Skin epidermis (tissue), 12 donors: ENCODE results near the gene LAMB1.
"Not testable (repeated sequence)": the region's sequence is repeated elsewhere in the genome, so short reads cannot be mapped to it uniquely, and the experiment has no call there.

Experiments
- H3K27ac ChIP-seq, 21 experiments: fragments of 200-600 bp; sonication (generic) in 11 of 21; one replicate each; pipeline ENCODE4 v1.5.0; 2020; ENCODE audit warnings: mild to moderate bottlenecking in 3 of 21, inconsistent platforms in 2 of 21, moderate library complexity in 2 of 21
- H3K4me3 ChIP-seq, 7 experiments: fragments of 200-600 bp; sonication (generic) in 2 of 7; one replicate each; pipeline ENCODE4 v1.5.0; 2020; ENCODE audit warnings: inconsistent platforms in 2 of 7, mild to moderate bottlenecking in 2 of 7, moderate library complexity in 1 of 7

LAMB1 gene

GRCh38 chr7:108002726-108003598, at the start of gene LAMB1:
Gene LAMB1 (minus strand): TSS chr7:108003161. CDS start chr7:108002885, 276 bp downstream.
- H3K27ac ChIP-seq = peak within 1 kb of the TSS; percentile 15 to 92 (median 78)
- H3K4me3 ChIP-seq = peak within 1 kb of the TSS; percentile 40 to 66 (median 51)

- Histone ChIP-seq H3K27ac (no peak overlapping the region), H3K4me3 (no peak overlapping the region)
Measured at GRCh38 chr7:108051454-108051853, 48.5 kb upstream of the LAMB1 start.

GRCh38 chr7:108049962-108050361, 47.0 kb upstream of the LAMB1 start:
- H3K27ac ChIP-seq = no peak overlapping the region
- H3K4me3 ChIP-seq = no peak overlapping the region

DNA sequence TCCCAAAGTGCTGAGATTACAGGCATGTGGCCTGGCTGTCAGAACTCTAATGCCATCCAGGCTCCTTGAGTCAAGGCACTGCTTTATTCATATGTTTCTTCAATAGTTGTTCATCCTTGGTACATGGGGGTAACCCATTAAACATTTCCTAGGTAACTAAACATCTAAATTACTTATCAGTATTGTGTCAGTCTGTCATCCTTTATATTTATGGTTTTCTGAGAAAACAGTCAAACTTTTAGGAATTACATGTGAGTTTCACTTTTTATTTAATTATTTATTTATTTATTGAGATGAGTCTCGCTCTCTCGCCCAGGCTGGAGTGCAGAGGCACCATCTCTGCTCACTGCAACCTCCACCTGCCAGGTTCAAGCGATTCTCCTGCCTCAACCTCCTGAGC, 45.5 kb upstream of the LAMB1 start:
- Histone ChIP-seq H3K4me3 (no peak overlapping the region), H3K27ac (no peak overlapping the region)

- no peak overlapping the region for H3K4me3 ChIP-seq
- H3K27ac ChIP-seq = no peak overlapping the region
Measured at GRCh38 chr7:108046952-108047506, 44.1 kb upstream of the LAMB1 start.

GRCh38 chr7:108045669-108046068, 42.7 kb upstream of the LAMB1 start:
- Histone ChIP-seq H3K27ac (no peak overlapping the region), H3K4me3 (no peak overlapping the region)

GRCh38 chr7:108045154-108045553, 42.2 kb upstream of the LAMB1 start:
- Histone ChIP-seq H3K27ac (no peak overlapping the region), H3K4me3 (no peak overlapping the region)

DNA sequence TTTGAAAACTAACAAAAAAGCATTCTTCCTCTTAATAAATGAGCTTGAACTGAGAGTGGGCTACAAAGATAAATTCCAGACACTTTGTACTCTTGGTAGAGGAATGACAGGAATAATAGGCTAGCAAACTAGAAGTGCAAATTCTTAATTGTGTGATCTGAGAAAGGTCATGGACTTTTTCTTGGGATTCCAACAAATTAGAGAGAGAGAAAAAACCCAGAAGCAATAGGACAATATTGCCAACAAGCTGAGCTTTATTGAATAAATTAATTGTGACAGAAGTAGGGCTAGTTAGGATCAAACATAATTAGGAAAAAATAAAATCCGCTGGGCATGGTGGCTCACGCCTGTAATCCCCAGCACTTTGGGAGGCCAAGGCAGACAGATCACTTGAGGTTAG, 41.4 kb upstream of the LAMB1 start:
- Histone ChIP-seq H3K27ac (no peak overlapping the region), H3K4me3 (no peak overlapping the region)

DNA sequence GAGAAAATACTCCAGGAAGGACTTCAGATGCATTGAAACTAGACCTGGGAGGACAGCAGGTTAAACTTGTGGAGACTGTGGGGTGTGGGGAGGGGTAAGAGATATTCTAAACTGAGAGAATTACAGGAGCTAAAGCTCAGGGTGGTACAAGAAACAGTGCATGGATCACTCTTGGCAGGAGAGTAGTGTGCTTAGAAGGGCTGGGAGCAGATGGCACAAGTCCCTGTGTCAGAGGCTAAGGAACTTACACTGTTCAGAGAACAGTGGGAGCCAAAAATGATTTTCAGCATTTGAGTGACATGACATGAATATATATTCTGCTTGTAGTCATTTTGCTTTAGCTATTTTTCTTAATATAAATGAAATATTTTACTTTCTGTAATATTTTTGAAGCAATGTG, 36.0 kb upstream of the LAMB1 start:
- H3K27ac ChIP-seq = no peak overlapping the region

GRCh38 chr7:108037741-108038140, 34.8 kb upstream of the LAMB1 start:
- Histone ChIP-seq H3K4me3 (no peak overlapping the region), H3K27ac (no peak overlapping the region)

More for the DNA sequence above, 36.0 kb upstream of the LAMB1 start:
- no peak overlapping the region for H3K4me3 ChIP-seq

DNA sequence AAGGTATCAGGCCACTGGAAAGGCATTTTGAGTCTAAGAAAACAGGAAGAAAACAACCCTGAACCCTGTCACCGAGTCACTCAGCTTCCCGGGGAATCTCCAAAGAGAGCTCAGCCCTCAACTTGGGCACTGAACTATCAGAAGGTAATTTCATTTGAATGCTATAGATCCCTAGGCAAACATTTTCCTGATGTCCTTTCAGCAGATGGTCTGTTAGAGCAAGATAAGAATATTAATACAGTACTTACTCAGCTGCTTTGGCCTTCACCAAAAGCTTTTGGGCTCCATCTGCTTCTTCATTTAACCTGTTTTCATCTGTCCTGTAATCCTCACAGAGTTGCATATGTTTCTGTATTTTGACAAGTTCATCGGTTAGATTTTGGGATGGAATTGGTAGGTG, 34.2 kb upstream of the LAMB1 start:
- H3K4me3 ChIP-seq = no peak overlapping the region
- no peak overlapping the region for H3K27ac ChIP-seq

DNA sequence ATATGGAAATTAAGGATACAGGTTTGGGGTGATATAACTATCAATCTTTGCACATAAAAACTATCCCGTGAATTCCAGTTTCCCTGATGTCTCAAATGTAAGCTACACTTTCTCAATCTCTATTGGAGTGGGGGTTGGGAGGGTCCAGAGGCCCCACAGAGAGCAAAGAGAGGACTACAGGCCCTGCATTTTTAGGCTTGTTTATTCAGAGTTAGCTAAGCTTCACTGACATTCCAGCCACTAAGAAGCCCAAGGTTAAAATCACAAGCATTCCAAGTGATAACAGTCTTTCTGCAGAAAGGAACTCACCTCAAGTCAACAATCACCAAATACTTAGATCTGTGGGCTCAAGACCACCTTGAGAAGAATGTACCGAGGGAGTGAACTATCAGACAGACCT, 31.6 kb upstream of the LAMB1 start:
- Histone ChIP-seq H3K27ac (no peak overlapping the region), H3K4me3 (no peak overlapping the region)

GRCh38 chr7:108033776-108034497, 31.0 kb upstream of the LAMB1 start:
- H3K4me3 ChIP-seq = no peak overlapping the region
- H3K27ac ChIP-seq = no peak overlapping the region

DNA sequence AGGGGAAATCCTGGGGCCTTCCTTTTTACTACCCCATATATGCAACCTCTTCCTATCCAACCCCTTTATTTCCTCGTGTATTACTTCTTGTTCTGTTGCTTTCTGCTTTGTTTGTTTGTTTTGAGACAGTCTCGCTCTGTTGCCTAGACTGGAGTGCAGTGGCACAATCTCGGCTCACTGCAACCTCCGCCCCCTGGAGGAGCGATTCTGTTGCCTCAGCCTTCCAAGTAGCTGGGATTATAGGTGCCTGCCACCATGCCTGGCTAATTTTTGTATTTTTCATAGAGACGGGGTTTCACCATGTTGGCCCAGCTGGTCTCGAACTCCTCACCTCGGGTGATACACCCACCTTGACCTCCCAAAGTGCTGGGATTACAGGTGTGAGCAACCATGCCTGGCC, 30.3 kb upstream of the LAMB1 start:
- not testable (repeated sequence) for H3K4me3 ChIP-seq, H3K27ac ChIP-seq

DNA sequence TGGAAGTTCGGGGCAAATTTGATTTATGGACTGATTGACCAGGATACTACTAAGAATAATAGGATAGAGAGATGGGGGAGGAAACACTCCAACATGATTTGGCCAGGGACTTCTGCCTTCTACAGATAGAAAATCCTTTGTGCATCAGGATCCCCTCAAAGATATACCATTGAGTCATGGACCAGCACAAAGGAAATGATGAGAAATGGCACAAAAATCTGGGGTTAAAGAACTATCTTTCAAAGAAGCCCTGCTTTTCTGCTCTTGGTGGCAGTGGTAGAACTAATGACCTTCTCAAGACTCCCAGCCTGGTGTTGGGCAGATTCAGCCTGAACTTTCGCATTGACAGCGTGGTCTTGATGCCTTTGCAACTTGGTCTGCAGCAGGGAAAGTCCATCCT, 27.6 kb upstream of the LAMB1 start:
- Histone ChIP-seq H3K27ac (no peak overlapping the region), H3K4me3 (no peak overlapping the region)

- Histone ChIP-seq H3K27ac (no peak overlapping the region), H3K4me3 (no peak overlapping the region)
Measured at GRCh38 chr7:108029034-108029433, 26.1 kb upstream of the LAMB1 start.

DNA sequence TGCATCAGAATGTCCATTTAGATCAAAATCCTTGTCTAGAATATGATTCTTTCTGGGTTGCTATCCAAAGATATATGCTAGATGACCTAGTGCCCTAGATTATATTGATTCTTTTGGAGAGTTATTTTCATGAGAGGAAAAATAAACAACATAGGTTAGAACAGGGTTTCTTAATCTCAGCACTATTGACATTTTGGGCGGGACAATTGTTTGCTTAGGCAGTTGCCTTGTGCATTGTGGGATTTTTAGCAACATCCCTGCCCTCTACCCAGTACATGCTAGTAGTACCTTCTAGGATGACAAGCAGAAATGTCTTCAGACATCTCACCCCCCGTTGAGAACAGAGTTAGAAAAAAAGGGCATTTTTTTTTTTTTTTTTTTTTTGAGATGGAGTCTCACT, 25.1 kb upstream of the LAMB1 start:
- no peak overlapping the region for H3K27ac ChIP-seq
- no peak overlapping the region for H3K4me3 ChIP-seq

DNA sequence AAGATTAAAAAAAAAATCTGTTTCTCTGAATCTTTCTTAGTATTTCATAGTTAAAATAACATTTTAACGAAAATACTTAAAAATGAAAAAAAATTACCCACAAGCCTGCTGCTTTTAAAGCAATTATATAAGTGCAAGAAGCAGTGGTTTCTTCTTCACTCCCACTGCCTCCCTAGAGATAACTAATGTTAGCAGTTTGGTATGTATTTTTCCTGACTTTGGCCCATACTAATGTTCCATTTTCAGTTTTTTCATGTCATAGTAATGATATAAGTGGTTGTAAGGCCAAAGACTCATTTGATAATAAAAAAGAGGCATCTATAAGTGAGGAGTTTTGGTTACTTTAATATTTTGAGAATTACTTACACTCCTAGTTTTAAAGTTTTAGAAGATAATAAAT, 24.3 kb upstream of the LAMB1 start:
- no peak overlapping the region for H3K4me3 ChIP-seq
- no peak overlapping the region for H3K27ac ChIP-seq

GRCh38 chr7:108026647-108027046, 23.7 kb upstream of the LAMB1 start:
- H3K4me3 ChIP-seq = no peak overlapping the region
- H3K27ac ChIP-seq = no peak overlapping the region

DNA sequence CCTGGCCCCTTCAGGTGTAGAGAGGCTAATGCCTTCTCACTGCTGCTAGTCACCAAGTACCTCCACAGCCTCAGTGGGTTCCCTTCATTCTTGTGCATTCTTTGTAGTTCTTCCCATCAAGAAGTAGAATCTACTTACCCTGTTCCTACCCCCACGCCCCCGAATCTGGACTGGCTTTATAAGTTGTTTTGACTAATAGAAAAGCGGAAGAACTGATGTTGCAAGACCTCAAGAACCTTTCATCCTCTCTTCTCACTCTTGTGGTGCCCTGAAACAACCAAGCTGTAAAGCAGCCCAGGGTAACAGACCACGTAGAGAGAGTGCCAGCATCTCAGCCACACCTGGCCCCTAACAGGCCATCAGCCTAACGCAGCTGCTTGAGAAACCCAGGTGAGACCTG, 23.2 kb upstream of the LAMB1 start:
- Histone ChIP-seq H3K27ac (no peak overlapping the region), H3K4me3 (no peak overlapping the region)

DNA sequence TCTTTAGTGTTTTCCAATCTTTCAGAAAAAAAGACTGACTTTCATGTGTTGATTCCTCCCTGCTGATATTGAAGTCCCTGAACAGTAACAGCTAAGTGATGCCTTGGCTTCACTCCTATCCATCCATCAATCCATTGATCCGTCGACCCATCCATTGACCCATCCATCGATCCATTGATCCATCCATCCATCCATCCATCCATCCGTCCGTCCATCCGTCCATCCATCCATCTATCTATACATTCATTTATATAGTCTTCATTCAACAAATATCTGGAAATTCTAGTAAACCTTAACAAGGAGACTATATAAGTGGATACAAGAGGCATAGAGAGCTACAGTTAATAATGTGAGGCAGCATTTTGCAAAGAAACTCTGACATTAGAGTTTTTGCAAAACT, 21.6 kb upstream of the LAMB1 start:
- H3K4me3 ChIP-seq = no peak overlapping the region
- H3K27ac ChIP-seq = no peak overlapping the region
